ENCODE data around the gene GTF3C5.

GRCh38 chr9:133058071-133058470, 27.3 kb downstream of the GTF3C5 start:
- TF ChIP-seq POLR2A (IDR thresholded peaks at IDR 0.05) = no peak
- TF ChIP-seq, protein P1, sequence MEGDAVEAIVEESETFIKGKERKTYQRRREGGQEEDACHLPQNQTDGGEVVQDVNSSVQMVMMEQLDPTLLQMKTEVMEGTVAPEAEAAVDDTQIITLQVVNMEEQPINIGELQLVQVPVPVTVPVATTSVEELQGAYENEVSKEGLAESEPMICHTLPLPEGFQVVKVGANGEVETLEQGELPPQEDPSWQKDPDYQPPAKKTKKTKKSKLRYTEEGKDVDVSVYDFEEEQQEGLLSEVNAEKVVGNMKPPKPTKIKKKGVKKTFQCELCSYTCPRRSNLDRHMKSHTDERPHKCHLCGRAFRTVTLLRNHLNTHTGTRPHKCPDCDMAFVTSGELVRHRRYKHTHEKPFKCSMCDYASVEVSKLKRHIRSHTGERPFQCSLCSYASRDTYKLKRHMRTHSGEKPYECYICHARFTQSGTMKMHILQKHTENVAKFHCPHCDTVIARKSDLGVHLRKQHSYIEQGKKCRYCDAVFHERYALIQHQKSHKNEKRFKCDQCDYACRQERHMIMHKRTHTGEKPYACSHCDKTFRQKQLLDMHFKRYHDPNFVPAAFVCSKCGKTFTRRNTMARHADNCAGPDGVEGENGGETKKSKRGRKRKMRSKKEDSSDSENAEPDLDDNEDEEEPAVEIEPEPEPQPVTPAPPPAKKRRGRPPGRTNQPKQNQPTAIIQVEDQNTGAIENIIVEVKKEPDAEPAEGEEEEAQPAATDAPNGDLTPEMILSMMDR (IDR thresholded peaks at IDR 0.05) = no peak

Measured in ovary (tissue), 3 donors.